Prostate gland (tissue), 2 donors: ENCODE measurements around the gene GPR45.

ENCODE experiments used
- POLR2A ChIP-seq: fragments of 450-650 bp; IDR thresholded peaks from one replicate; pipeline ENCODE4 v1.6.1; 2016; ENCODE audit warnings: antibody characterized with exemption, mild to moderate bottlenecking
- TF ChIP-seq, protein P1 (sequence below), 4 experiments: fragments of 200-600 bp in 2 of 4; fragments of 450-650 bp in 2 of 4; sonication (generic) in 2 of 4; IDR thresholded peaks; 1 replicate in 3 of 4; 2 replicates in 1 of 4; pipeline ENCODE4 v1.5.1; 2016 to 2019; ENCODE audit warnings: antibody characterized with exemption in 4 of 4, mild to moderate bottlenecking in 2 of 4, moderate library complexity in 2 of 4

DNA sequence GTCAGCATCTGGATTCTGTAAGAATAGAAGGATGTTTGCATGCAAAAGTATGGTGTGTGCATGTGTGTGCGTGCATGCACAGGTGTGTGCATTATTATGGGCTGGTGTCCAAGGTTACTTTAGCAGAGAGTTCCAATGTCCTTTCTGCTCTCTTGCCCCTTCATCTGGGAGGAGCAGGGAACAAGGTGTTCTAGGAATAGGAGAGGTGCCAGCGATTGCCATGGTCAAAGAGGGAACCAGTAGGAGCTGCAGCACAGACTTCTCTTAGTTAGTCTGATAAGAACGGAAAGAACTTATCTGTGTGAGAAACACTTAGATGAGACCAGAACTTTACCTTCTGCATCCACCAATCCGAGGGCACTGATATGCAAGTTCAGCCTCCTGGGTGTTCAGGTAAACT is 8.3 kb downstream of the GPR45 start:
- TF ChIP-seq, protein P1, sequence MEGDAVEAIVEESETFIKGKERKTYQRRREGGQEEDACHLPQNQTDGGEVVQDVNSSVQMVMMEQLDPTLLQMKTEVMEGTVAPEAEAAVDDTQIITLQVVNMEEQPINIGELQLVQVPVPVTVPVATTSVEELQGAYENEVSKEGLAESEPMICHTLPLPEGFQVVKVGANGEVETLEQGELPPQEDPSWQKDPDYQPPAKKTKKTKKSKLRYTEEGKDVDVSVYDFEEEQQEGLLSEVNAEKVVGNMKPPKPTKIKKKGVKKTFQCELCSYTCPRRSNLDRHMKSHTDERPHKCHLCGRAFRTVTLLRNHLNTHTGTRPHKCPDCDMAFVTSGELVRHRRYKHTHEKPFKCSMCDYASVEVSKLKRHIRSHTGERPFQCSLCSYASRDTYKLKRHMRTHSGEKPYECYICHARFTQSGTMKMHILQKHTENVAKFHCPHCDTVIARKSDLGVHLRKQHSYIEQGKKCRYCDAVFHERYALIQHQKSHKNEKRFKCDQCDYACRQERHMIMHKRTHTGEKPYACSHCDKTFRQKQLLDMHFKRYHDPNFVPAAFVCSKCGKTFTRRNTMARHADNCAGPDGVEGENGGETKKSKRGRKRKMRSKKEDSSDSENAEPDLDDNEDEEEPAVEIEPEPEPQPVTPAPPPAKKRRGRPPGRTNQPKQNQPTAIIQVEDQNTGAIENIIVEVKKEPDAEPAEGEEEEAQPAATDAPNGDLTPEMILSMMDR (IDR thresholded peaks at IDR 0.05): no peak
- TF ChIP-seq POLR2A: no peak
